Effector memory CD4-positive, alpha-beta T cell (primary cell): ENCODE results near the gene FADS1.

Experiments
- DNase-seq, 3 donors: peaks; one replicate each; pipeline ENCODE4 v3.0.0-alpha.2; 2020
- H3K27ac ChIP-seq: 2 replicates; pipeline ENCODE4 v1.7.0; 2013; ENCODE audit warnings: mild to moderate bottlenecking, low read length, moderate library complexity; ENCODE audit not compliant: insufficient read depth, poor library complexity, severe bottlenecking
- H3K27me3 ChIP-seq: replicated peaks from 2 replicates; pipeline ENCODE4 v1.7.0; 2013; ENCODE audit warnings: mild to moderate bottlenecking, low read length; ENCODE audit not compliant: insufficient read depth, control insufficient read depth, poor library complexity, severe bottlenecking
- H3K36me3 ChIP-seq: 2 replicates; pipeline ENCODE4 v1.7.0; 2013; ENCODE audit warnings: mild to moderate bottlenecking, low read length, moderate library complexity; ENCODE audit not compliant: control insufficient read depth, insufficient read depth
- H3K4me1 ChIP-seq: 2 replicates; pipeline ENCODE4 v1.7.0; 2013; ENCODE audit warnings: low read length, mild to moderate bottlenecking; ENCODE audit not compliant: control insufficient read depth, insufficient read depth, poor library complexity, severe bottlenecking
- H3K4me3 ChIP-seq: 2 replicates; pipeline ENCODE4 v1.7.0; 2013; ENCODE audit warnings: low read length, low read depth, mild to moderate bottlenecking; ENCODE audit not compliant: insufficient read depth, poor library complexity, severe bottlenecking
- H3K9me3 ChIP-seq: 2 replicates; pipeline ENCODE4 v1.7.0; 2013; ENCODE audit warnings: mild to moderate bottlenecking, low read length, moderate library complexity; ENCODE audit not compliant: control insufficient read depth

FADS1 gene

GRCh38 chr11:61827571-61828378, 11.0 kb upstream of the FADS1 start, which contains the start of gene FADS2:
TSS of gene FADS2 (plus strand) at chr11:61828300. CDS start at chr11:61828391, 91 bp downstream.
- Histone ChIP-seq H3K27ac (no peak within 1 kb of the TSS), H3K4me3 (peak within 1 kb of the TSS; percentile 57), H3K36me3 (no peaks in the 10 kb centered on the region), H3K4me1 (peaks cover 23% of the 10 kb centered on the region), H3K9me3 (no peaks in the 10 kb centered on the region), H3K27me3 (peaks cover 16% of the 10 kb centered on the region)
- DNase-seq, result peak; percentile 12 to 82 (median 50)

- Histone ChIP-seq H3K27ac (no peak overlapping the region), H3K4me3 (peak overlapping the region; percentile 57), H3K27me3 (peaks cover 16% of the 10 kb centered on the region), H3K4me1 (peaks cover 23% of the 10 kb centered on the region), H3K36me3 (no peaks in the 10 kb centered on the region), H3K9me3 (no peaks in the 10 kb centered on the region)
- DNase-seq, result no peak
These were observed 10.2 kb upstream of the FADS1 start for GRCh38 chr11:61826930-61827570.

- no peaks in the 10 kb centered on the region for H3K9me3 ChIP-seq
These were observed 3.4 kb upstream of the FADS1 start for GRCh38 chr11:61820174-61820573.

GRCh38 chr11:61817471-61818202, 834 bp upstream of the FADS1 start:
- H3K4me3 ChIP-seq, result no peak overlapping the region
- H3K4me1 ChIP-seq, result peaks cover 25% of the 10 kb centered on the region
- peaks cover 6% of the 10 kb centered on the region for H3K27me3 ChIP-seq
- H3K36me3 ChIP-seq, result no peaks in the 10 kb centered on the region
- H3K27ac ChIP-seq, result no peak overlapping the region
- DNase-seq, result no peak
- no peaks in the 10 kb centered on the region for H3K9me3 ChIP-seq

More at GRCh38 chr11:61820174-61820573, 3.4 kb upstream of the FADS1 start:
- Histone ChIP-seq H3K27me3 (peaks cover 6% of the 10 kb centered on the region), H3K4me3 (no peak overlapping the region), H3K36me3 (no peaks in the 10 kb centered on the region), H3K27ac (no peak overlapping the region), H3K4me1 (peaks cover 19% of the 10 kb centered on the region)
- DNase-seq, result no peak

- Histone ChIP-seq H3K9me3 (no peaks in the 10 kb centered on the region), H3K4me3 (peak overlapping the region; percentile 70), H3K4me1 (peaks cover 25% of the 10 kb centered on the region), H3K27me3 (peaks cover 6% of the 10 kb centered on the region), H3K36me3 (no peaks in the 10 kb centered on the region), H3K27ac (peak overlapping the region; percentile 25)
- peak; percentile 16 to 59 (median 39) for DNase-seq
These were observed 740 bp downstream of the FADS1 start for GRCh38 chr11:61815790-61816735.

- H3K9me3 ChIP-seq, result no peaks in the 10 kb centered on the region
- H3K27ac ChIP-seq, result no peak overlapping the region
- H3K4me1 ChIP-seq, result peaks cover 25% of the 10 kb centered on the region
- H3K4me3 ChIP-seq, result peak overlapping the region; percentile 70
- H3K27me3 ChIP-seq, result peaks cover 6% of the 10 kb centered on the region
- DNase-seq, result peak in 2 of 3 donors; percentile 42 to 45
- no peaks in the 10 kb centered on the region for H3K36me3 ChIP-seq
These were observed 1.6 kb downstream of the FADS1 start for GRCh38 chr11:61814958-61815789.

- no peaks in the 10 kb centered on the region for H3K36me3 ChIP-seq
- no peaks in the 10 kb centered on the region for H3K9me3 ChIP-seq
- H3K27ac ChIP-seq, result no peak overlapping the region
- peaks cover 6% of the 10 kb centered on the region for H3K27me3 ChIP-seq
- peak overlapping the region; percentile 70 for H3K4me3 ChIP-seq
- DNase-seq, result no peak
- H3K4me1 ChIP-seq, result peaks cover 25% of the 10 kb centered on the region
These were observed 2.4 kb downstream of the FADS1 start for GRCh38 chr11:61814247-61814957.

GRCh38 chr11:61812736-61813411, 3.9 kb downstream of the FADS1 start:
- peaks cover 25% of the 10 kb centered on the region for H3K4me1 ChIP-seq
- peaks cover 6% of the 10 kb centered on the region for H3K27me3 ChIP-seq
- DNase-seq, result no peak
- H3K27ac ChIP-seq, result no peak overlapping the region
- no peaks in the 10 kb centered on the region for H3K9me3 ChIP-seq
- no peak overlapping the region for H3K4me3 ChIP-seq
- no peaks in the 10 kb centered on the region for H3K36me3 ChIP-seq
